Neural cell (in vitro differentiated cells): Measurements from ENCODE around the gene ARHGEF7. TPM values are rescaled to one million over a fixed set of nuclear protein-coding genes. Genes with fewer than 3 reads are reported as not detected.

ENCODE experiments used
- H2AFZ ChIP-seq: fragments of 200-600, 300-800 bp; sonication (generic), shearing (Covaris generic); 2 replicates; pipeline ENCODE4 v1.6.0; 2014; ENCODE audit warnings: low read depth, mild to moderate bottlenecking, antibody characterized with exemption, low read length, moderate library complexity
- H3F3A ChIP-seq: fragments of 200-600 bp; shearing (Covaris generic); 2 replicates; pipeline ENCODE4 v1.6.1; 2016; ENCODE audit warnings: mild to moderate bottlenecking, moderate library complexity, mixed read lengths, antibody characterized with exemption, low read length; ENCODE audit not compliant: insufficient read depth, poor library complexity, severe bottlenecking
- H3K27ac ChIP-seq: fragments of 200-600, 300-800 bp; sonication (generic), shearing (Covaris generic); 2 replicates; pipeline ENCODE4 v1.5.1; 2014; ENCODE audit warnings: mild to moderate bottlenecking, low read length, moderate library complexity
- H3K27me3 ChIP-seq: fragments of 300-800, 200-600 bp; sonication (generic), shearing (Covaris generic); 2 replicates; pipeline ENCODE4 v1.6.0; 2014; ENCODE audit warnings: mild to moderate bottlenecking, low read depth, low read length, moderate library complexity; ENCODE audit not compliant: insufficient read depth
- H3K36me3 ChIP-seq: fragments of 300-800, 200-600 bp; sonication (generic), shearing (Covaris generic); 2 replicates; pipeline ENCODE4 v1.5.1; 2014; ENCODE audit warnings: mild to moderate bottlenecking, antibody characterized with exemption, low read length, moderate library complexity; ENCODE audit not compliant: insufficient read depth
- H3K4me2 ChIP-seq: fragments of 300-800, 200-600 bp; sonication (generic), shearing (Covaris generic); 2 replicates; pipeline ENCODE4 v1.6.0; 2014; ENCODE audit warnings: mild to moderate bottlenecking, low read length
- H3K4me3 ChIP-seq: fragments of 300-800, 200-600 bp; sonication (generic), shearing (Covaris generic); 2 replicates; pipeline ENCODE4 v1.5.1; 2014; ENCODE audit warnings: mild to moderate bottlenecking, low read length, moderate library complexity
- H3K79me2 ChIP-seq: fragments of 200-600 bp; shearing (Covaris generic); replicated peaks from 2 replicates; pipeline ENCODE4 v1.6.0; 2014; ENCODE audit warnings: mild to moderate bottlenecking, low read length, moderate library complexity; ENCODE audit not compliant: insufficient read depth
- H3K9ac ChIP-seq: fragments of 300-800, 200-600 bp; sonication (generic), shearing (Covaris generic); 2 replicates; pipeline ENCODE4 v1.6.1; 2016; ENCODE audit warnings: mild to moderate bottlenecking, low read length, mixed read lengths
- H3K9me2 ChIP-seq: fragments of 200-600 bp; shearing (Covaris generic); 2 replicates; pipeline ENCODE4 v1.6.1; 2016; ENCODE audit warnings: mild to moderate bottlenecking, low read length, mixed read lengths; ENCODE audit not compliant: insufficient read depth
- H3K9me3 ChIP-seq: fragments of 200-600, 300-800 bp; sonication (generic), shearing (Covaris generic); 2 replicates; pipeline ENCODE4 v1.6.1; 2016; ENCODE audit warnings: mild to moderate bottlenecking, mixed run types, low read length, moderate library complexity, mixed read lengths
- H4K20me1 ChIP-seq: fragments of 200-600 bp; shearing (Covaris generic); 2 replicates; pipeline ENCODE4 v1.6.1; 2016; ENCODE audit warnings: mild to moderate bottlenecking, mixed run types; ENCODE audit not compliant: insufficient read depth
- CTCF ChIP-seq: fragments of 450-650 bp; IDR thresholded peaks from 2 replicates; pipeline ENCODE4 v1.5.1; 2014; ENCODE audit warnings: antibody characterized with exemption, mild to moderate bottlenecking, moderate library complexity; ENCODE audit not compliant: poor library complexity, severe bottlenecking
- EP300 ChIP-seq: fragments of 450-650 bp; conservative IDR thresholded peaks from 2 replicates; pipeline ENCODE4 v1.6.1; 2014; ENCODE audit warnings: antibody characterized with exemption, mild to moderate bottlenecking, moderate library complexity; ENCODE audit not compliant: poor library complexity, severe bottlenecking
- EZH2 ChIP-seq: fragments of 200-600, 300-800 bp; shearing (Covaris generic), sonication (generic); IDR thresholded peaks from 2 replicates; pipeline ENCODE4 v1.6.1; 2014; ENCODE audit warnings: antibody characterized with exemption, low read length, borderline replicate concordance, mild to moderate bottlenecking; ENCODE audit not compliant: insufficient read depth, poor library complexity, severe bottlenecking
- MXI1 ChIP-seq: fragments of 450-650 bp; conservative IDR thresholded peaks from 2 replicates; pipeline ENCODE4 v1.6.1; 2014; ENCODE audit warnings: antibody characterized with exemption, mild to moderate bottlenecking; ENCODE audit not compliant: poor library complexity, severe bottlenecking
- POLR2AphosphoS5 ChIP-seq: IDR thresholded peaks from 2 replicates; pipeline ENCODE4 v1.6.1; 2012
- RAD21 ChIP-seq: fragments of 450-650 bp; conservative IDR thresholded peaks from 2 replicates; pipeline ENCODE4 v1.6.1; 2014; ENCODE audit warnings: antibody characterized with exemption, mild to moderate bottlenecking, moderate library complexity
- REST ChIP-seq: IDR thresholded peaks from 2 replicates; pipeline ENCODE4 v1.6.1; 2012; ENCODE audit warnings: borderline replicate concordance
- SMC3 ChIP-seq: fragments of 450-650 bp; conservative IDR thresholded peaks from 2 replicates; pipeline ENCODE4 v1.6.1; 2014; ENCODE audit warnings: antibody characterized with exemption, mild to moderate bottlenecking, moderate library complexity; ENCODE audit not compliant: poor library complexity
- TAF1 ChIP-seq: IDR thresholded peaks from 2 replicates; pipeline ENCODE4 v1.6.1; 2012; ENCODE audit warnings: low read depth
- polyA plus RNA-seq: library from polyadenylated mRNA; depleted of rRNA; stranded (reverse); fragments of >200 nt; gene quantifications from 2 replicates; pipeline ENCODE4 v1.2.3, GENCODE V29; 2014

ARHGEF7 gene
- polyA plus RNA-seq, 1 donor from 2014 or later: 155 TPM

GRCh38 chr13:111156421-111156820 lies 41.3 kb downstream of the ARHGEF7 start:
- peaks cover 10% of the 10 kb centered on the region for H3F3A ChIP-seq
- no peak overlapping the region for H3K9ac ChIP-seq
- H3K4me2 ChIP-seq: no peak overlapping the region
- H3K36me3 ChIP-seq: peaks cover 5% of the 10 kb centered on the region
- no peak overlapping the region for H3K4me3 ChIP-seq
- no peak overlapping the region for H2AFZ ChIP-seq
- peaks cover 85% of the 10 kb centered on the region for H3K79me2 ChIP-seq
- H3K9me3 ChIP-seq: no peaks in the 10 kb centered on the region
- H3K27me3 ChIP-seq: no peaks in the 10 kb centered on the region
- no peak overlapping the region for H3K27ac ChIP-seq
- peaks cover 3% of the 10 kb centered on the region for H4K20me1 ChIP-seq
- no peak for TF ChIP-seq EP300
- no peak for TF ChIP-seq POLR2AphosphoS5
- TF ChIP-seq CTCF: no peak
- TF ChIP-seq RAD21: no peak
- no peak for TF ChIP-seq REST
- no peak for TF ChIP-seq EZH2
- TF ChIP-seq MXI1: no peak
- TF ChIP-seq SMC3: no peak
- TF ChIP-seq TAF1: no peak
- no peaks in the 10 kb centered on the region for H3K9me2 ChIP-seq

- H3F3A ChIP-seq: peaks cover 10% of the 10 kb centered on the region
- no peak overlapping the region for H3K4me2 ChIP-seq
- H3K9me2 ChIP-seq: no peaks in the 10 kb centered on the region
- no peak overlapping the region for H2AFZ ChIP-seq
- H3K27me3 ChIP-seq: no peaks in the 10 kb centered on the region
- H3K27ac ChIP-seq: no peak overlapping the region
- H4K20me1 ChIP-seq: peaks cover 3% of the 10 kb centered on the region
- H3K4me3 ChIP-seq: no peak overlapping the region
- TF ChIP-seq EZH2: no peak
- TF ChIP-seq REST: no peak
- no peak for TF ChIP-seq EP300
- no peak for TF ChIP-seq TAF1
- H3K9me3 ChIP-seq: no peaks in the 10 kb centered on the region
- peaks cover 76% of the 10 kb centered on the region for H3K79me2 ChIP-seq
- H3K36me3 ChIP-seq: peaks cover 5% of the 10 kb centered on the region
- no peak overlapping the region for H3K9ac ChIP-seq
Observed at GRCh38 chr13:111158136-111158805, 43.2 kb downstream of the ARHGEF7 start.
